Astrocyte (in vitro differentiated cells and primary cell): ENCODE data around the gene TRAM2.

Experiments used
- EZH2 ChIP-seq: IDR thresholded peaks from 2 replicates; pipeline ENCODE4 v1.6.1; 2012; ENCODE audit warnings: mild to moderate bottlenecking, low read length, inconsistent platforms; ENCODE audit not compliant: insufficient read depth
- TF ChIP-seq, protein P1 (sequence below): IDR thresholded peaks from 2 replicates; pipeline ENCODE4 v1.5.1; 2011; ENCODE audit warnings: low read depth, mild to moderate bottlenecking, inconsistent platforms, low read length, moderate library complexity; ENCODE audit not compliant: insufficient read depth

- TF ChIP-seq, protein P1, sequence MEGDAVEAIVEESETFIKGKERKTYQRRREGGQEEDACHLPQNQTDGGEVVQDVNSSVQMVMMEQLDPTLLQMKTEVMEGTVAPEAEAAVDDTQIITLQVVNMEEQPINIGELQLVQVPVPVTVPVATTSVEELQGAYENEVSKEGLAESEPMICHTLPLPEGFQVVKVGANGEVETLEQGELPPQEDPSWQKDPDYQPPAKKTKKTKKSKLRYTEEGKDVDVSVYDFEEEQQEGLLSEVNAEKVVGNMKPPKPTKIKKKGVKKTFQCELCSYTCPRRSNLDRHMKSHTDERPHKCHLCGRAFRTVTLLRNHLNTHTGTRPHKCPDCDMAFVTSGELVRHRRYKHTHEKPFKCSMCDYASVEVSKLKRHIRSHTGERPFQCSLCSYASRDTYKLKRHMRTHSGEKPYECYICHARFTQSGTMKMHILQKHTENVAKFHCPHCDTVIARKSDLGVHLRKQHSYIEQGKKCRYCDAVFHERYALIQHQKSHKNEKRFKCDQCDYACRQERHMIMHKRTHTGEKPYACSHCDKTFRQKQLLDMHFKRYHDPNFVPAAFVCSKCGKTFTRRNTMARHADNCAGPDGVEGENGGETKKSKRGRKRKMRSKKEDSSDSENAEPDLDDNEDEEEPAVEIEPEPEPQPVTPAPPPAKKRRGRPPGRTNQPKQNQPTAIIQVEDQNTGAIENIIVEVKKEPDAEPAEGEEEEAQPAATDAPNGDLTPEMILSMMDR: no peak
- TF ChIP-seq EZH2: no peak
Observed at GRCh38 chr6:52594221-52594620, 17.4 kb upstream of the TRAM2 start.
